Endothelial cell (in vitro differentiated cells): ENCODE measurements around the gene IL17RB. TPM values are rescaled to one million over a fixed set of nuclear protein-coding genes. Genes with fewer than 3 reads are reported as not detected.

ENCODE experiments used
- DNase-seq: peaks from one replicate; pipeline ENCODE4 v3.0.0; 2021; ENCODE audit warnings: low spot score
- H3K27ac Mint-ChIP-seq: one replicate; pipeline ENCODE4 v1.8.0; 2021; ENCODE audit warnings: mixed read lengths, inconsistent platforms; ENCODE audit not compliant: unreplicated experiment
- H3K27me3 Mint-ChIP-seq: one replicate; pipeline ENCODE4 v1.8.0; 2021; ENCODE audit warnings: mild to moderate bottlenecking, moderate library complexity, mixed read lengths, inconsistent platforms; ENCODE audit not compliant: unreplicated experiment
- H3K36me3 Mint-ChIP-seq: one replicate; pipeline ENCODE4 v1.8.0; 2021; ENCODE audit warnings: mild to moderate bottlenecking, low read depth, mixed read lengths, inconsistent platforms; ENCODE audit not compliant: unreplicated experiment
- H3K4me1 Mint-ChIP-seq: one replicate; pipeline ENCODE4 v1.8.0; 2021; ENCODE audit warnings: mild to moderate bottlenecking, mixed read lengths, inconsistent platforms; ENCODE audit not compliant: unreplicated experiment
- H3K4me3 Mint-ChIP-seq: one replicate; pipeline ENCODE4 v1.8.0; 2021; ENCODE audit warnings: mild to moderate bottlenecking, mixed read lengths, inconsistent platforms; ENCODE audit not compliant: unreplicated experiment
- H3K9me3 Mint-ChIP-seq: one replicate; pipeline ENCODE4 v1.8.0; 2021; ENCODE audit warnings: mixed read lengths, inconsistent platforms; ENCODE audit not compliant: unreplicated experiment
- total RNA-seq: library from RNA; stranded (reverse); fragmentation: NEBNext Ultra II Directional; extraction: Animal tissue kit (Norgen Biotek cat#: 25700); gene quantifications from one replicate; pipeline ENCODE4 v1.2.1, GENCODE V29; 2021; ENCODE audit not compliant: unreplicated experiment
- TF ChIP-seq, protein P1 (sequence below): fragments of 200-600 bp; sonication (generic); IDR thresholded peaks from one replicate; pipeline ENCODE4 v1.5.0; 2021; ENCODE audit warnings: antibody characterized with exemption; ENCODE audit not compliant: unreplicated experiment

IL17RB gene
- total RNA-seq, 1 donor from 2014 or later = 0.33 TPM

GRCh38 chr3:53846851-53847155 lies 435 bp downstream of the IL17RB start:
- Mint-ChIP-seq H3K27me3 (peaks cover 13% of the 10 kb centered on the region), H3K4me1 (peaks cover 3% of the 10 kb centered on the region), H3K4me3 (peak overlapping the region; percentile 84), H3K36me3 (no peaks in the 10 kb centered on the region), H3K9me3 (no peaks in the 10 kb centered on the region), H3K27ac (no peak overlapping the region)
- no peak for DNase-seq
- TF ChIP-seq, protein P1, sequence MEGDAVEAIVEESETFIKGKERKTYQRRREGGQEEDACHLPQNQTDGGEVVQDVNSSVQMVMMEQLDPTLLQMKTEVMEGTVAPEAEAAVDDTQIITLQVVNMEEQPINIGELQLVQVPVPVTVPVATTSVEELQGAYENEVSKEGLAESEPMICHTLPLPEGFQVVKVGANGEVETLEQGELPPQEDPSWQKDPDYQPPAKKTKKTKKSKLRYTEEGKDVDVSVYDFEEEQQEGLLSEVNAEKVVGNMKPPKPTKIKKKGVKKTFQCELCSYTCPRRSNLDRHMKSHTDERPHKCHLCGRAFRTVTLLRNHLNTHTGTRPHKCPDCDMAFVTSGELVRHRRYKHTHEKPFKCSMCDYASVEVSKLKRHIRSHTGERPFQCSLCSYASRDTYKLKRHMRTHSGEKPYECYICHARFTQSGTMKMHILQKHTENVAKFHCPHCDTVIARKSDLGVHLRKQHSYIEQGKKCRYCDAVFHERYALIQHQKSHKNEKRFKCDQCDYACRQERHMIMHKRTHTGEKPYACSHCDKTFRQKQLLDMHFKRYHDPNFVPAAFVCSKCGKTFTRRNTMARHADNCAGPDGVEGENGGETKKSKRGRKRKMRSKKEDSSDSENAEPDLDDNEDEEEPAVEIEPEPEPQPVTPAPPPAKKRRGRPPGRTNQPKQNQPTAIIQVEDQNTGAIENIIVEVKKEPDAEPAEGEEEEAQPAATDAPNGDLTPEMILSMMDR = no peak

DNA sequence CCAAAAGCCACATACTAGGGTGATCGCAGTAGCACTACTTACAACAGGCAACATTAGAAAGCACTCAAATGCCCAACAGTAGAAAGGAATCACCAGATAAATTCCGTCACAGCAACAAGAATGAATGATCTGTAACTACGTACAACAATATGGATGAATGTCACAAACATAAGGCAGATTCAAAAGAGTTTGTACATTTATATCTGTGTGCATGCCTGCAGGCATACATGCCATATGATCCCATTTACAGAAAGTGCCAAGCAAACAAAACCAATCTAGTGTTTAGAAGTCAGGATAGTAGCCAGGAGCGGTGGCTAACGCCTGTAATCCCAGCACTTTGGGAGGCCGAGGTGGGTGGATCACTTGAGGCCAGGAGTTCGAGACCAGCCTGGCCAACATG lies 3.5 kb downstream of the IL17RB start:
- no peaks in the 10 kb centered on the region for H3K9me3 Mint-ChIP-seq
- peaks cover 8% of the 10 kb centered on the region for H3K27me3 Mint-ChIP-seq
- no peaks in the 10 kb centered on the region for H3K36me3 Mint-ChIP-seq
- H3K27ac Mint-ChIP-seq = no peak overlapping the region
- H3K4me1 Mint-ChIP-seq = peaks cover 3% of the 10 kb centered on the region
- TF ChIP-seq, protein P1 = no peak
- DNase-seq = no peak
- H3K4me3 Mint-ChIP-seq = no peak overlapping the region

DNA sequence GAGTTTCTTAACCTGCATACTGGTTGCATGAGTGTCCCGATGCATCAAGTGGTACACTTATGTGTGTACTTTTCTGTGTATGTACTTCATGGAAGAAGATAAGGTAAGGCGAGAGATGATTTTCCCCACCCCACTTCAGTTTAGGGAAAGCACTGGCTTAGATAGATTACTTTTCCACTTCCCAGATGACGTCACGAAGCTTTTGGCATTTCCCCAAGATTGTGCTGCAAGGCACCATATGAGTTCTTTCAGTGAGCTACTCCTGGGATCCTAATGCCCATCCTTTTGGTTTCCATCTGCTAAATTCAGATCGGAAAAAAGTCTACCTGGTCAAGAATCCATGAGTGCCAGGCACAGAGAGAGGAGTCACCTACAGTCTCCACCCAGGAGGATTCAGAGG lies 4.5 kb downstream of the IL17RB start:
- Mint-ChIP-seq H3K4me3 (no peak overlapping the region), H3K27me3 (peaks cover 6% of the 10 kb centered on the region), H3K36me3 (no peaks in the 10 kb centered on the region), H3K9me3 (no peaks in the 10 kb centered on the region), H3K27ac (no peak overlapping the region), H3K4me1 (peaks cover 3% of the 10 kb centered on the region)
- TF ChIP-seq, protein P1 = no peak
- DNase-seq = no peak

GRCh38 chr3:53856964-53857363 lies 10.6 kb downstream of the IL17RB start:
- peaks cover 5% of the 10 kb centered on the region for H3K27me3 Mint-ChIP-seq
- no peak overlapping the region for H3K4me3 Mint-ChIP-seq
- H3K36me3 Mint-ChIP-seq = peaks cover under 1% of the 10 kb centered on the region
- no peak for DNase-seq
- no peaks in the 10 kb centered on the region for H3K9me3 Mint-ChIP-seq
- peaks cover 2% of the 10 kb centered on the region for H3K4me1 Mint-ChIP-seq
- no peak overlapping the region for H3K27ac Mint-ChIP-seq
- TF ChIP-seq, protein P1 = no peak

GRCh38 chr3:53858096-53858741 lies 11.9 kb downstream of the IL17RB start:
- Mint-ChIP-seq H3K27me3 (peaks cover 5% of the 10 kb centered on the region), H3K27ac (no peak overlapping the region), H3K36me3 (peaks cover 4% of the 10 kb centered on the region), H3K4me3 (no peak overlapping the region), H3K4me1 (peaks cover 2% of the 10 kb centered on the region), H3K9me3 (no peaks in the 10 kb centered on the region)
- DNase-seq = no peak
- TF ChIP-seq, protein P1 = peak; percentile 13
